ENCODE data around the gene BPIFA3.

The BPIFA3 gene

GRCh38 chr20:33232486-33233072 lies 15.4 kb downstream of the BPIFA3 start:
- TF ChIP-seq, protein P1, sequence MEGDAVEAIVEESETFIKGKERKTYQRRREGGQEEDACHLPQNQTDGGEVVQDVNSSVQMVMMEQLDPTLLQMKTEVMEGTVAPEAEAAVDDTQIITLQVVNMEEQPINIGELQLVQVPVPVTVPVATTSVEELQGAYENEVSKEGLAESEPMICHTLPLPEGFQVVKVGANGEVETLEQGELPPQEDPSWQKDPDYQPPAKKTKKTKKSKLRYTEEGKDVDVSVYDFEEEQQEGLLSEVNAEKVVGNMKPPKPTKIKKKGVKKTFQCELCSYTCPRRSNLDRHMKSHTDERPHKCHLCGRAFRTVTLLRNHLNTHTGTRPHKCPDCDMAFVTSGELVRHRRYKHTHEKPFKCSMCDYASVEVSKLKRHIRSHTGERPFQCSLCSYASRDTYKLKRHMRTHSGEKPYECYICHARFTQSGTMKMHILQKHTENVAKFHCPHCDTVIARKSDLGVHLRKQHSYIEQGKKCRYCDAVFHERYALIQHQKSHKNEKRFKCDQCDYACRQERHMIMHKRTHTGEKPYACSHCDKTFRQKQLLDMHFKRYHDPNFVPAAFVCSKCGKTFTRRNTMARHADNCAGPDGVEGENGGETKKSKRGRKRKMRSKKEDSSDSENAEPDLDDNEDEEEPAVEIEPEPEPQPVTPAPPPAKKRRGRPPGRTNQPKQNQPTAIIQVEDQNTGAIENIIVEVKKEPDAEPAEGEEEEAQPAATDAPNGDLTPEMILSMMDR (IDR thresholded peaks at IDR 0.05; ENCODE audit: low read depth, low read length): no peak
- DNase-seq (ENCODE audit: low read depth, low spot score): no peak
- in situ Hi-C loops (cut with HindIII; ENCODE audit: low sequenced_read_pairs): no loop called here
- H3K4me3 ChIP-seq (ENCODE audit: low read depth, low read length): no peak overlapping the region

- TF ChIP-seq, protein P1 (IDR thresholded peaks at IDR 0.05; ENCODE audit: low read depth, low read length): no peak
- H3K4me3 ChIP-seq (ENCODE audit: low read depth, low read length): no peak overlapping the region
- DNase-seq (ENCODE audit: low read depth, low spot score): no peak
- in situ Hi-C loops (cut with HindIII; ENCODE audit: low sequenced_read_pairs): no loop called here
Measured at GRCh38 chr20:33233129-33233774, 16.1 kb downstream of the BPIFA3 start.

DNA sequence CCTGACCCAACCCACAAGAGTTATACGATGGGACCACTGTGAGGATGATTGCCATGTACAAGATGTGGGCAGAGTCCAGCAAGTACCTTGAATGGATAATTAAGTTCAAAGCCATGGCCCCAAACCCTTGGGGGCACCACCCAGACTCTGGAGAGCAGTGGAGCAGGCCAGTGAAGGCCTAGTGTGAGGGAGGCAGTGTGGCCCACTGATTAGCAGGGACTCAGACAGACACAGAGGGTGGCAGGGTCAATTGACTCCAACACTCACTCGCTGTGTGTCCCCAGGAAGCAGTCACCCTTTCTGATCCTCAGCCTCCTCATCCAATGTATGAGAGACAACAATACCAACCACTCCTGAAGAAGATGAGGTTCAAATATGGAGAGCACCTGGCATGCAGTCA lies 16.9 kb downstream of the BPIFA3 start:
- no peak for DNase-seq (ENCODE audit: low read depth, low spot score)
- in situ Hi-C loops (cut with HindIII; ENCODE audit: low sequenced_read_pairs): no loop called here
- H3K4me3 ChIP-seq (ENCODE audit: low read depth, low read length): no peak overlapping the region
- TF ChIP-seq, protein P1 (IDR thresholded peaks at IDR 0.05; ENCODE audit: low read depth, low read length): no peak

DNA sequence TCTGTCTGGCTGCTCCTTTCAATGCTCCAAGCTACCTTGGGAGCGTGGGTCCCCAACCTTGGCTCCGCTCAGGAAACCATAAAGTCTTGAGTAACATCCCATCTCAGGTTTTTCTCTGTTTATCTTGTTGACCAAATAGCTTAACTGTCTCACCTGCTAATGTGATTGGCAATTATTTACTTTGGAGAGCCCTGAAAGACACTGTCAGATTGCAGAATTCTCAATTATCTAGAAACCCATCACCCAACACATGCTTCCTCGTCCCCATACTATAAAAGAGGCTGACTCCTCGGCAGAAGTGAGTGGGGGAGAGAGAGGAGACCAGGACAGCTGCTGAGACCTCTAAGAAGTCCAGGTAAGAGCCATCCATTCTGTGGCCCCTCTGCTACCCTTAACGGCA lies 18.5 kb downstream of the BPIFA3 start, which contains the start of gene BPIFA1:
Gene BPIFA1 (plus strand): TSS at position 301 of the 400 bp plus-strand sequence. CDS start 1,716 bp downstream, outside the sequence.
- TF ChIP-seq, protein P1 (IDR thresholded peaks at IDR 0.05; ENCODE audit: low read depth, low read length): no peak
- no peak for DNase-seq (ENCODE audit: low read depth, low spot score)

DNA sequence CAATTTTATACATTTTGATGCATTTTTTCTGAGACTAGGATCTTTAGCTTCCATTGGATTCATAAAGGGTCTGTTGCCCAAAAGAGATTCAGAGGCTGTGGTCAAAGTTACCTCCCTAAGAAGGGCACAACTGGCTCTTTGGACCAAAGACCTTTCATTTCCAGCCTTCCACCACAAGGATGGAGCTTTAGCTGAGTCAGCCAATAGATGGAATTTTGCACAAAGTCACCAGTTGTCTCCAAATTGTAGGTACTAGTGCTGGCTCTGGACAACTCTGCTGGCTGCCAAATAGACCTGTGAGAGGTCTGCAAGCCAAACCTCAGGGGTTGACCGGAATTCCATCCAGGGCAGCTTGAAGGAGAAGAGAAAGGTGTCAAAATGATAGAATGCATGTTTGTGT lies 19.2 kb downstream of the BPIFA3 start:
- in situ Hi-C loops (cut with HindIII; ENCODE audit: low sequenced_read_pairs): no loop called here
- DNase-seq (ENCODE audit: low read depth, low spot score): no peak
- no peak overlapping the region for H3K4me3 ChIP-seq (ENCODE audit: low read depth, low read length)
- TF ChIP-seq, protein P1 (IDR thresholded peaks at IDR 0.05; ENCODE audit: low read depth, low read length): no peak

More for the DNA sequence above, 18.5 kb downstream of the BPIFA3 start, which contains the start of gene BPIFA1:
- H3K4me3 ChIP-seq (ENCODE audit: low read depth, low read length): no peak within 1 kb of the TSS
- in situ Hi-C loops (cut with HindIII; ENCODE audit: low sequenced_read_pairs): no loop called here

DNA sequence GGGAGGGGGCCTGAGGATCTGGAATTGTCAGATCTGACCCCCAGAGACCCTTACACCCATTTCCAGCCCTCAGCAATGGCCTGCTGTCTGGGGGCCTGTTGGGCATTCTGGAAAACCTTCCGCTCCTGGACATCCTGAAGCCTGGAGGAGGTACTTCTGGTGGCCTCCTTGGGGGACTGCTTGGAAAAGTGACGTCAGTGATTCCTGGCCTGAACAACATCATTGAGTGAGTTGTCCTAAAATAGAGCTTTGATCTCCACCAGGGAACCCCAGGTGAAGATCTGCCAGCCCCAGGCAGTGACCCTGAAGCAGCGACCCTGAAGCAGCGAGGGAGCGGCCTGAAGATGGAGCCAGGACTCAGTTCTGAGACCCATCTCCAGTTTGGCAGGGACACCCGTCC lies 20.8 kb downstream of the BPIFA3 start:
- TF ChIP-seq, protein P1 (IDR thresholded peaks at IDR 0.05; ENCODE audit: low read depth, low read length): no peak
- H3K4me3 ChIP-seq (ENCODE audit: low read depth, low read length): no peak overlapping the region
- in situ Hi-C loops (cut with HindIII; ENCODE audit: low sequenced_read_pairs): no loop called here
- no peak for DNase-seq (ENCODE audit: low read depth, low spot score)

Data from astrocyte of the spinal cord (primary cell).